ACC112 (cell line): ENCODE measurements around the gene PDP2.
"Not testable (repeated sequence)": the region's sequence is repeated elsewhere in the genome, so short reads cannot be mapped to it uniquely, and the experiment has no call there.

Source experiments
- H2AFZ ChIP-seq: fragments of 200-600 bp; sonication (generic); one replicate; pipeline ENCODE4 v1.6.0; 2017; ENCODE audit warnings: antibody characterized with exemption, low read length; ENCODE audit not compliant: unreplicated experiment
- H3K27ac ChIP-seq: fragments of 200-600 bp; sonication (generic); 2 replicates; pipeline ENCODE4 v1.5.1; 2014; ENCODE audit warnings: low read depth, mild to moderate bottlenecking, antibody characterized with exemption, low read length, moderate library complexity
- H3K27me3 ChIP-seq: fragments of 200-600 bp; sonication (generic); 2 replicates; pipeline ENCODE4 v1.6.1; 2014; ENCODE audit warnings: mild to moderate bottlenecking, antibody characterized with exemption, low read length, moderate library complexity, mixed read lengths; ENCODE audit not compliant: insufficient read depth
- H3K36me3 ChIP-seq: fragments of 200-600 bp; sonication (generic); 2 replicates; pipeline ENCODE4 v1.6.1; 2016; ENCODE audit warnings: mild to moderate bottlenecking, antibody characterized with exemption, low read length, moderate library complexity, mixed read lengths; ENCODE audit not compliant: insufficient read depth
- H3K4me1 ChIP-seq: fragments of 200-600 bp; sonication (generic); one replicate; pipeline ENCODE4 v1.6.1; 2016; ENCODE audit warnings: low read length, mixed read lengths; ENCODE audit not compliant: insufficient read depth, unreplicated experiment, control insufficient read depth
- H3K4me3 ChIP-seq: fragments of 200-600 bp; sonication (generic); 2 replicates; pipeline ENCODE4 v1.5.1; 2014; ENCODE audit warnings: mild to moderate bottlenecking, low read depth, low read length
- H3K79me2 ChIP-seq: fragments of 200-600 bp; sonication (generic); one replicate; pipeline ENCODE4 v1.6.0; 2016; ENCODE audit warnings: low read length; ENCODE audit not compliant: control insufficient read depth, unreplicated experiment, insufficient read depth

Gene PDP2

DNA sequence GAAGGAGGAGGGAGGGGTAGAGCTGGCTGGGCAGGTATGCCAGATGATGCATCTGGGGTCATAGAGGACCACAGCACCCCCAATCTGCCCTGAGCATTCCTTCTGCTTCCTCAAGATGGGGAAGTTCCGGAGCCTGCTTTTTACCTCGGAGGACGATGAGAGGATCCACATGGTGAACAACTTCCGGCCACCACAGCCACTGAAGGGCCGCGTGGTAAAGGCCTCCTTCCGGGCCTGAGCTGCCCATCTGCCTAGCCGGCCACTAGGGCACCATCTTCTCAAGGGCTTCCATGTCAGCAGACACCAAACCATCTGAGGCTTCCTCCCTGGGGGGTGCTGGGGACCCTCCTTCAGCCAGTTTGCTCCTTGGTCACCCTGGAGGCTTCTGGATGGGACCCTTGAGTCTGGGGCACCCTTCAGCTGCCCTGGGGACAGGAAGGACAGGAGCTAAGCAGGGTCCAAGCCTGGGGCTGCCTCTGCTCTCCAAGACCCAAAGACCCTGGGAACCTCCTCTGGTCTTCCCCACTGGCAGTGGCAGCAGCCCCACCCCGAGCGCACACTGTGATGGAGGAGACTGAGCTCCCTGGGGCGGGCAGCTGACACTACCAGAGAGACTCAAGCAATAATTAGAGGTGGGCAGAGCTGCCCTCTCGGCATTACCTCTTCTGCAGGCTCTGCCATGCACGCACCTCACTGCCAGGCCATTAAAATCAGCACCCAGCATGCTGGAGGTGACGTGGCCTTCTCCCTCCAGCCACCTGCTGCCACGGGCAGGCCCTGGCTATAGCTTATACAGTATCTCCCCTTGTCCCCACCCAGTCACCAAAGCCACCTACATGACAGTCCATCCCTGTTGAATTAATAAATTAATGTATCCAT lies 26.8 kb upstream of the PDP2 start:
- no peaks in the 10 kb centered on the region for H3K27me3 ChIP-seq
- no peaks in the 10 kb centered on the region for H3K4me1 ChIP-seq
- no peak overlapping the region for H3K4me3 ChIP-seq
- no peak overlapping the region for H2AFZ ChIP-seq
- no peaks in the 10 kb centered on the region for H3K79me2 ChIP-seq
- H3K36me3 ChIP-seq: no peaks in the 10 kb centered on the region
- no peak overlapping the region for H3K27ac ChIP-seq

DNA sequence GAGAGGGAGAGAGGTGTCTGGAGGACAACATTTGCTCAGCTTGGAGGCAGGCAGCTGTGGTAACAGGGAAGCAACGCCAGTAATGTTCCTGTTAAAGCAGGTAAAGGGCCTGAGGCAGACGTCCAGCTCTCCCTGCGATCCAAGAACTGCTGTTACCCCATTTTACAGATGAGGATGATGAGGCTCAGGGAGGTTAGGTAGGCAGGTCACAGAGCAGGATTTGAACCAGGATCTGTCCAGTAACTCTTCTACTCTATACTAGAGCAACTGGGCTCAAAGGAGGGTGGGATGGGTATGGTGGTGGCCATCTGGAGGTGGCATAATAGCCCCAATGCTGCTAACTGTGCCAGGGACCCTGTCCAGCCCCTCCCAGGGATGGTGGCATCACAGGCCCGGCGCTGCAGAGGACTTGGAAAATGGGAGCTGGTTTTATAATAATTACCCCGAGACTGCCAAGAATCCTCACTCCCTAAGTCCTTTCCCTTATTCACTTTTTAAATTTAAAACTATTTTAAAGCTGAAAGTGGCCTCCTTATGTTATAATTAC lies 24.1 kb upstream of the PDP2 start:
- Histone ChIP-seq H3K36me3 (no peaks in the 10 kb centered on the region), H3K4me3 (no peak overlapping the region), H3K79me2 (no peaks in the 10 kb centered on the region), H3K4me1 (peaks cover 5% of the 10 kb centered on the region), H2AFZ (no peak overlapping the region), H3K27ac (no peak overlapping the region), H3K27me3 (no peaks in the 10 kb centered on the region)

DNA sequence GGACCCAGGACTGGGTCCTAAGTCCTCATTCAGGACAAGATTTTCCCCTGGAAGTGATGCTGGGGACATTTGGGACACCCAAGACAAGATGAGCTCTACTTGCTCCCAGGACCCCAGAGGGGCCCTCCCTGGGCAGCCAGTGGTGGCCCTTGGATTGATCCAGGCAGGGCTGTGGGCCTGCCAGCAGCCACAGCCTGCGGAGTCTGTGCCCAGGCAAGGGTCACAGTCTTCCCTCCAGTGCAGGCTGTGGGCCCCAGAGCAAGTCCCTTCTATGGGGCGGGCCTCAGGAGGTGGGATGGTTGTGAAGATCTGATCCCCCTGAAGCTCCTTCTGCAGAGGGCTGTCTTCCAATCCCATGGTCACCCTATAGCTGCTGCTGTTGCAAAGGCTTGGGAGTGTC lies 23.5 kb upstream of the PDP2 start:
- Histone ChIP-seq H3K27me3 (no peaks in the 10 kb centered on the region), H3K79me2 (no peaks in the 10 kb centered on the region), H3K4me1 (peaks cover 5% of the 10 kb centered on the region), H3K4me3 (no peak overlapping the region), H3K27ac (no peak overlapping the region), H3K36me3 (no peaks in the 10 kb centered on the region), H2AFZ (no peak overlapping the region)

GRCh38 chr16:66857437-66857836 lies 22.9 kb upstream of the PDP2 start:
- H3K27ac ChIP-seq: no peak overlapping the region
- H3K4me3 ChIP-seq: no peak overlapping the region
- H3K4me1 ChIP-seq: peaks cover 5% of the 10 kb centered on the region
- H2AFZ ChIP-seq: no peak overlapping the region
- no peaks in the 10 kb centered on the region for H3K79me2 ChIP-seq
- no peaks in the 10 kb centered on the region for H3K27me3 ChIP-seq
- no peaks in the 10 kb centered on the region for H3K36me3 ChIP-seq

DNA sequence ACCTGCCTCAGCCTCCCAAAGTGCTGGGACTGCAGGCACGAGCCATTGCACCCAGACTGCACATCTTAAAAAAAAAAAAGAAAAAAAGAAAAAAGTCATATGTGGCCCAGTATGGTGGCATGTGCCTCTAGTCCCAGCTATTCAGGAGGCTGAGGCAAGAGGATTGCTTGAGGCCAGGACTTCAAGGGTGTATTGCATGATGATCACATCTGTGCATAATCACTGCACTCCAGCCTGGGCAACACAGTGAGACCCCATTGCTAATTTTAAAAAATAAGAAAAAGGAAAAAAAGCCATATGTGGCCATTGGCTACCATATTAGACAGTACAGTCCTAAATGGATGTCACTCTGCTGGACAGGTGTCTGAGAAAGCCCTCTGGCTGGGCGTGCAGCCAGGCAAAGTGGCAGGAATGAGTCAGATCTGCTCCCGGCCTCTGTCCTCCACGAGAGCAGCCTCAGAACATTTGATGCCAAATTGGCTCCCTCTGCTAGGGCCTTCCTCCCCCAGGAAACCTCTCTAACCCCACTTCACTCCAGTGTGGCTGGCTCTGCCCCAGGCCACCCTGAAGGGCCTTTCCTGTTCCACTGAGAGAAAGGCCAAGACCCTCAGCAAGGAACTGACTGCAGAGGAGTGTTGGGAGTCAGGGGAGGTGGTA lies 21.4 kb upstream of the PDP2 start:
- no peaks in the 10 kb centered on the region for H3K27me3 ChIP-seq
- H3K27ac ChIP-seq: no peak overlapping the region
- peaks cover 5% of the 10 kb centered on the region for H3K4me1 ChIP-seq
- no peaks in the 10 kb centered on the region for H3K79me2 ChIP-seq
- H3K4me3 ChIP-seq: no peak overlapping the region
- no peaks in the 10 kb centered on the region for H3K36me3 ChIP-seq
- no peak overlapping the region for H2AFZ ChIP-seq

GRCh38 chr16:66859397-66860068 lies 20.8 kb upstream of the PDP2 start:
- H3K36me3 ChIP-seq: no peaks in the 10 kb centered on the region
- H3K79me2 ChIP-seq: no peaks in the 10 kb centered on the region
- H3K27me3 ChIP-seq: no peaks in the 10 kb centered on the region
- H3K4me1 ChIP-seq: peaks cover 5% of the 10 kb centered on the region
- no peak overlapping the region for H3K27ac ChIP-seq
- no peak overlapping the region for H3K4me3 ChIP-seq
- H2AFZ ChIP-seq: no peak overlapping the region

DNA sequence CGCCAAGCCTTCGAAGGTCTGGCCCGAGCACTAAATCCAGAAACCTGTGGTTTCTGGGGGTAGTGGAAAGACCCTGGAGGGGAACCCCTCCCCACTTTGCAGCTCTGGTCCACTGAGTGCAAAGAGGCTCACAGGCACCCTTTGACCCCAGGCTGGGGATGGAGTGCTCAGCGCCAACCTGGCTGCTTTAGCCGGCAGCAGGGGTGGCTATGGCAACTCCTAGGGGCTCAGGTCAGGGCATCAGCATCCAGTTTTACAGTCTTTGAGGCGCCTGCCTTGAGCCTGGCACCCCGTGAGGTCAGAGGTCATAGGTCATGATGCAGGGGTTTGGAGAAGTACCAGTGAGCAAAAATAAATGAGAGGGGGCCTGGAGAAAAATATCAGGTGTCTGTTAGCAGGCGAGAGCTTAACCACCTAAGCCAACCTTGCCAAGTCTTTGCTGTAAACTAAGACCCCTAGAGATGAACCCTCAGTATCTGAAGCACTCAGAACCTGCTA lies 18.2 kb upstream of the PDP2 start:
- Histone ChIP-seq H3K79me2 (no peaks in the 10 kb centered on the region), H3K4me3 (no peak overlapping the region), H2AFZ (no peak overlapping the region), H3K27me3 (no peaks in the 10 kb centered on the region), H3K36me3 (no peaks in the 10 kb centered on the region), H3K27ac (no peak overlapping the region), H3K4me1 (peaks cover 5% of the 10 kb centered on the region)

DNA sequence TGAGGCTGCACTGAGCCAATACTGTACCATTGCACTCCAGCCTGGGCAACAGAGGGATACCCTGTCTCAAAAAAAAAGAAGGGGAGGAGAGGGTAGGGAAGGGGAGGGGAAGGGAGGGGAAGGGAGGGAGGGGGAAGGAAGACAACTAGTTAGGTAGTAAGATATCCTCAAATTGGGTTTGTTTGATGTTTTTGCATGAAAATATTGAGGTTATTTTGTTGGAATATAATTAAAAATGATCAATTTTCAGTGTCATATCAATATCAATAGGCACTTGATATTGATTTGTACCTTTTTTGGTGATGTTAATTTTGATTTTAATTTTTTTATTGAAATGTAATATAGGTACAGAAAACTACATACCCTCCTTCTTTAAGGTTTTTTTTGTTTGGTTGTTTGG lies 16.6 kb upstream of the PDP2 start:
- Histone ChIP-seq H3K27ac (no peak overlapping the region), H3K79me2 (no peaks in the 10 kb centered on the region), H3K4me1 (peaks cover 5% of the 10 kb centered on the region), H3K36me3 (no peaks in the 10 kb centered on the region), H2AFZ (no peak overlapping the region), H3K27me3 (no peaks in the 10 kb centered on the region), H3K4me3 (no peak overlapping the region)

DNA sequence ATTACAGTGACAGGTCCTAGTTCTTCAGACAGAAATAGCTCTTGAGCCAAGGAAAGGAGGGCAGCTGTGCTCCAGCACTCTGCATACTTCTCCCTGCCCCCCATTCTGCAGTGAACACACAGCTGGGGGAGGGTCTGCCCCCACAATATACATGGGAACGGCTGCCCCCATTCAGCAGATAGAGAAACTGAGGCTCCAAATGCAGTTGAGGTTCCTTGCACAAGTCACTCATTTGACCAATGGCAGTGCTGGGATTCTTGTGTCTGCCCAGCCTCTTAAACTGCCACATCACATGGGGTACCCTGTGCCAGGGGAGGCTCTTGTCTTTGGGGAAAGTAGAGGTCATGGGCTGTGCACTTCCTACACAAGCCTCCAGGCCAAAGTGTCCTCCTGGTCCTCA lies 10.9 kb upstream of the PDP2 start:
- peaks cover 7% of the 10 kb centered on the region for H3K4me1 ChIP-seq
- H3K36me3 ChIP-seq: no peaks in the 10 kb centered on the region
- no peaks in the 10 kb centered on the region for H3K27me3 ChIP-seq
- H3K4me3 ChIP-seq: no peak overlapping the region
- H3K27ac ChIP-seq: no peak overlapping the region
- H3K79me2 ChIP-seq: no peaks in the 10 kb centered on the region
- H2AFZ ChIP-seq: no peak overlapping the region

DNA sequence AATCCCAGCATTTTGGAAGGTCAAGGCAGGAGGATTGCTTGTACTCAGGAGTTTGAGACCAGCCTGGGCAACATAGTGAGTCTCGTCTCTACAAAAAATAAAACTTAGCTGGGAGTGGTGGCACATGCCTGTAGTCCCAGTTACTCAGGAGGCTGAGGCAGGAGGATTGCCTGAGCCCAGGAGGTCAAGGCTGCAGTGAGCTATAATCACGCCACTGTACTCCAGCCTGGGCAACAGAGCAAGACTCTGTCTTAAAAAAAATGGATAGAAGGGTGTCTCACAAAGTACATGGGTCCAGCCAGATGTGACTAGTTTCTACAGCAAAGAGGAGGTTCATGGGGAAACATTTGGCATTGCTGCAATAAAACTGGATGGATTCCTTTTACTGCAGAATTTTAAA lies 9.0 kb upstream of the PDP2 start:
- not testable (repeated sequence) for H3K79me2 ChIP-seq, H3K4me3 ChIP-seq, H3K27ac ChIP-seq, H3K27me3 ChIP-seq, H3K36me3 ChIP-seq, H2AFZ ChIP-seq
- H3K4me1 ChIP-seq: peaks cover 20% of the 10 kb centered on the region
